Stimulated activated CD4-positive, alpha-beta T cell treated with anti-CD3 and anti-CD28 coated beads, Interleukin-4, amount 100 ng/mL, for 4 hours (primary cell): Measurements from ENCODE around the gene HDAC5.
"Not testable (repeated sequence)": the region's sequence is repeated elsewhere in the genome, so short reads cannot be mapped to it uniquely, and the experiment has no call there.

Source experiments
- DNase-seq, 2 experiments: peaks; one replicate each; pipeline ENCODE4 v3.0.0-alpha.2; 2020

The HDAC5 gene

DNA sequence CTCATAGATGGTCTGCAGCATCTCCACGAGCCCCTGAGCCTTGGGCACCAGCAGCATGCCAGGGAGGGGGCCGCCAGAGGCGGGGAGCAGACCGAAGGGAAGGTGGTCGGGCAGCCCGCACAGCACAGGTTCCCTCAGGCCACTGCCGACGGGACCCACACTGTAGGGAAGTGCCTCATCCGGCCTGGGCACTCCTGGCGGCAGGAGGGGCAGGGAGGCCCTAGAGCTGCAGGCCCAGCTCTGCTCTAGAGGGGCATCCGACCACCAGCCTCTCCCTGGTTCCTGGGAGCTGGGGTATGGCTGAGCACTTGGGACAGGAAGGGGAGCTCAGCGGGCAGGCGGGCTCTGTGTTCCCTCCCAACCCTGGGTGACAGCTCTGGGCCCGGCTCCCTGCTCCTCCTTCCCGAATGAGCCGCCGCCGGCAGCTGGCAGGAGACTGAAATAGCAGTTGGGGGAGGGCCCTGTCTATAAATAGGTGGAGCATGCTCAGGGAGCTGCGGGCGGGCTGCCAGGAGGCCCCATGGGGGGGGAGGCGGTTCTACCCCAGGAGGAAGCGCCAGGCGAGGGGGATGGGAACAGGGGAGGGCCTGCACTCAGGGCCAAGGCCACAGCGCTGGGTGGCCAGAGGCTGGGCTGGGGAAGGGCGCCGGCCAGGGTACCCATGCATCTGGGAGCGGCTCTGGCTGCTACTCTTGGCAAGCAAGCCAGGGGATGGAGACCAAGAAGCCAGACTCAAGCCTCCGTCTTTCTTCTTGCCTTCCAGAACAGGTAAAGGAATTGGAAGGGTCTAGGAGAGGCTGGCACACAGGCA is 12.4 kb downstream of the HDAC5 start:
- peak; percentile 40 to 57 for DNase-seq

DNA sequence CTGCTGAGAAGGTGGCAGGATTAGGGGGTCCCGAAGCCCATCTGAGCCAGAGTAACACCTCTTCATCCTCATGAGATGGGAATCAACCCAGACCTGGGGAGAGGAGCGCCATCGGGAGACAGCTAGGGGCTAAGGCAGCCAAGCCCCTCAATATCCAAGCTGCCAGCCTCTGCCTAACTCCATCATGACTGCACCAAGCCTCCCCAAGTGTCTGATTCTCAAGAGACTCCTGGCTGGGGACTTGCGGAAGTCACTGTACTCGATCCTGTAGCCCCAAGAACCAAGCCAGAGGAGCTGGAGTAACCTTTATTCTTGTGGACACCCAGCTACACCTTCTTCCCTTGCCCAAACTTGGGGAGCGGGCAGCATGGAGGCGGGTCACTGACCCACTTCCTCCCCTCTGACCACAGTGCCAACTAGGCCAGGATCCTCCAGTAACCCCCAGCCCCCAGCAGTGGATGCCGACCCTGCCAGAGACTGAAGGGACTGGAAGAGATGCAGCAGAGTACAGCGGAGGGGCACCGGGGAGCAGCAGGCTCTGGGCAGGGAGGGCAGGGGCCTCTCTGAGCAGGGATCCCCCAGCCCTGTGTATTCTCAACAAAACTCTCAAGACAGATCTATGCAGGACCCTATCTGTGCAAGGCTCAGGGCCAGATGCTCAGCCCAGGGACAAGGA is 13.3 kb downstream of the HDAC5 start:
- no peak for DNase-seq

DNA sequence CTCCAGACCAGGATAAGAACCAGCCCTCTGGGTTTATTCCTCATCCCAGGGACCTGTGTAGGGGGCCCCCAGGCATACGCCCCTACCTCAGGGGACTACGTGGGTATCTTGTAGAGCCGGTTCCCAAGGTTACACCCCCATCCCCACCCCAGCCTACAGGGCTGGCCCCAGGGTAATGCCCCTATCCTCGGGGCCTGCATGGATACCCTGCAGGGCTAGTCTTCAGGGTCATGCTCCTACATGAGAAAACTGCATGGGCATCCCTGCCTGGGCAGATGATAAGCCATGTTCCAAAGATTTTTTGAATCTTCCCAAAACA is 14.2 kb downstream of the HDAC5 start:
- no peak for DNase-seq

- no peak for DNase-seq
These were observed 14.8 kb downstream of the HDAC5 start for GRCh38 chr17:44108440-44109311.

GRCh38 chr17:44106801-44107200 is 16.6 kb downstream of the HDAC5 start:
- no peak for DNase-seq

DNA sequence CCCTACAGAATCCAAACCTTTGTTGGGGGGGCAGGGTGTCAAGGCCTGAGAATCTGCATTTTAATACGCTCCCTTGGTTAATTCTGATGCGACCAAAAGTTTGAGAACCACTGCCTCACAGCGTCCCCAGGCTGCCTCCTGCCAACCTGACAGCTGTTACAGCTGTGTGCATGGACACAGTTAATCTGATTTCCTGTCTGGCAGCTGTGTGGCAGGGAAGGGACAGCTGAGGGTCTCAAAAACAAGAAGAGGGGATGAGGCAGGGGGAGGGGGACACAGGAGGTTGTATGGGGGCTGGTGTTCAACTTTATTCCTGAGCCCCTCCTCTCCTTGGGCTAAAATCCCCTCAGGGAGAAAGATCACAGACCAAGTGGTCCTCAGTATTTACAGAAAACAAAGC is 17.5 kb downstream of the HDAC5 start:
- no peak for DNase-seq

DNA sequence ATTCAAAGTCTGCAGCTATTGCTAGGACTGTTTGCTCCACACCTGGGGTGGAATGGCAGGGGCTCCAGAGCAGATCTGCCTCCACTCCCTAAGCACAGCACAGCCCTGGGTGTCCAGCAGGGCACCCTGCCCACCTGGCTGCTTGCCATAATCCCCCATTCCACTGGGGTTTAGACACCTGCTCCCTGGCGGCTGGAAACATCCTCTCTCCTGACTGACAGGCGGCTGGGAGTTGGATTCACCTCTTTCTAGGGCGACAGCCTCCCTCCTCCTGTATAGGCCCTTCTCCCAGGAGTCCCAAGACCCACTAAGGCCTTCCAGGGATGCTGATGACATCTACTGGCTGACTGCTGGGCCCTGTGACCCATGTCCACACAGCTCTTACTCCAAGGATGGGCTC is 18.0 kb downstream of the HDAC5 start:
- no peak for DNase-seq

DNA sequence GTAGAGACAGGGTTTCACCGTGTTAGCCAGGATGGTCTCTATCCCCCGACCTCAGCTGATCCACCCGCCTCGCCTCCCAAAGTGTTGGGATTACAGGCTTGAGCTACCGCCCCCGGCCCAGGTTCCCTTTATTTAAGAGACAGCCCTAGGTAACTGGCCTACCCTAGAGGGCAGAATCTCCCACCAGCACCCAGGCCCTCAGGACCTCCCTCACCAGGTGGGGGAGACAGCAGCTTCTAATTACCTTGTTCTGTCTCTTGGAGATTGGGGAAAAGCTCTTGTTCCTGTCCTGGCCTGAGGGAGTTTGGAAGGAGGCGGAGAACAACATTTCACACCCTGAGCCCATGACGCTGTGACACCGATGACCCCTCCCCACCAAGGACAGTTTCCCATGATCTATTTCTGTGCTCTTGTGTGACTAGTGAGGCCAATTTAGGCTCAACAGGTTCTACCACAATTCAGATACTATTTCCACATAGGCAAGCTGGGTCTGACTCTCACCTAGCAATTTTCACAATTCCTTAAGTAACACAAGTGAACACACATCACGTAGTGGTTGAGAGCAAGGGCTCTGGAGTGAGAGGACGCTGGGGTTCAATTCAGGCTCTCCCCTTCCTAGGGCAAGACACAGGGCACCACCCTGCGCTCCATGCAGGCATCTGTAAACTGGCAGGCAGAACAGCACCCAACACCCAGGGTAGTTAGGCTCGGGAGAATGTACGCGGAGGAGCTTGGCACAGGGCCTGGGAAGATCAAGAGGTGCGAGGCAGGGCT is 20.4 kb downstream of the HDAC5 start:
- DNase-seq, result no peak

- DNase-seq, result not testable (repeated sequence)
These were observed 21.6 kb downstream of the HDAC5 start for GRCh38 chr17:44101858-44102257.

GRCh38 chr17:44097110-44097958 is 26.1 kb downstream of the HDAC5 start:
- no peak for DNase-seq

- no peak for DNase-seq
These were observed 27.6 kb downstream of the HDAC5 start for GRCh38 chr17:44095647-44096496.

DNA sequence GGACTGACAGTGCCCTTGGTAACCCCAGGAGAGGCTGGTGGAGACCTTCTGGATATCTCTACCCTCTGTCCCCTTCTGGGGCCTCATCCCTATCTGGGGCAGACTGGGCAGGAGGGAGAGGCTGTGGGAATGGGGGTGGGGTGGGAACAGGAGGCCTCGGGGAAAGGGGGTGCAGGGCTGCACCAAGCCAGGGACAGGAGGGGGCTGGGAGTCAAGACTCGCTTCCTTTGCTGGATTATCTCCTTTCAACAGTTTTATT is 28.1 kb downstream of the HDAC5 start:
- no peak for DNase-seq

GRCh38 chr17:44094701-44095387 is 28.6 kb downstream of the HDAC5 start:
- no peak for DNase-seq

DNA sequence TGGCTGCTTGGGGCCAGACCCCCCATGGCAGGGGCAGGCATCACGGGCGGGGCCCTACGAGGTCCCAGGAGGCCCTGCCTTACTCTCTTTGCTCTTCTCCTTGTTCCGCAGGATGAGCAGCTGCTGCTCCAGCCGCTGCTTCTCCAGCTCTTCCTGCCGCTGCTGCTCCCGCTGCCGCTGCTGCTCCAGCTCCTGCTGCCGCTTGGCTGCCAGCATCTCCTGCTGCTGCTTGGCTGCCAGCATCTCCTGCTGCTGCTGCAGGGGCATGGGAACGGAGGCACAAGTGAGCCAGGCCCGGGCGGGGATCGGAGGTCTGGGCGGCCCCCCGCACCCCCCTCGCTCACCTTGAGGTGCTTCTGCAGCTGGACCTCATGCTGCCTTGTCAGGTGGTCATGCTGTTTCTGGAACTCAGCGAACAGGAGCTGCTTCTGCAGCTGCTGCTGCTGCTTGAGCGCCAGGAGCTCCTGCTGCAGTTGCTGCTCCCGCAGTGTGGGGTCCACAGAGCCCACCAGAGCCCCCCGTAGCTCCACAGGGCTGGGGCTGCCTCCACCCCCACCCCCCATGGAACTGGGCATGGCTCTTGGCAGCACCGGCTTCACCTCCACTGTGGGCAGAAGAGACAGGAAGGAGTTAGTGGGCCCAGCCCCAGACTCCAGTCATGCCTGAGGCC is 30.1 kb downstream of the HDAC5 start:
- no peak for DNase-seq

DNA sequence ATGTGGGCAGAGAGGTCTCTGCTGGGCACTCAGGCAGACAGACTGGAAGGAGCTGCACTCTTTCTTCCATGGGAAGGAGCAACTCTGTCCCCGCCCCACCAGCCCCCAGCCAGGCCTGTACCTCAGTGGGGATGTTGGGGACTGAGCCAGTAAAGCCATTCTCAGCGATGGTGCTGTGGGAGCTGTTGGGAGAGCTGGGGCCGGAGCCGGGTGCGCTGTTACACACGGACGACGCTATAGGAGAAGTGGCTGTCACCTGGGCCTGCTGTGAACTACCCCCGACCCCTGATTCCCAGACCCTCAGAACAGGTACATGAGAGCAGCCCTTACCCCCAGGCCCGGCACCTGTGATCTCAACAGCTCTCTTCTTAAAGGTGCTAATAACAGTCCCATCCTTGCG is 31.4 kb downstream of the HDAC5 start:
- DNase-seq, result no peak

- no peak for DNase-seq
These were observed 32.0 kb downstream of the HDAC5 start for GRCh38 chr17:44091200-44091997.

DNA sequence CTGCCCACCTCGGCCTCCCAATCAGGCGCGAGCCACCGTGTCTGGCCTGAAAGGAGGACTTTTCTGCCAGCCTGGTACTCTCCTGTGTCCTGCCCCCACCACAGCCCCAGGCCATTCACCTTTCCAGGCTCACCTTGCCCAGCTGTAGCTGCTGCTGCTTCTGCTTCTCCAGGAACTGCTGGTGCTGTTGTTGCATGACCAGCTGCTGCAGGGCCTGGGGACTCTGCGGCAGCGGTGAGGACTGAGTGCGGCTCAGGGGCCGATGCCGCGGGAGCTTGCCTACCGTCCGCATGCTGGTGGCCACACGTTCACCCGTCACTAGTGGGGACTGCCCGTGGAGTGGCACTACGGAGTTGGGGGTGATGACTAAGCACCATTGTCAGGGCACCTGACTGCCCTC is 35.2 kb downstream of the HDAC5 start:
- DNase-seq, result no peak

- DNase-seq, result no peak
These were observed 36.1 kb downstream of the HDAC5 start for GRCh38 chr17:44087319-44087718.
